Colonic mucosa (tissue), 4 donors: Measurements from ENCODE around the gene C13orf42. TPM values are rescaled to one million over a fixed set of nuclear protein-coding genes. Genes with fewer than 3 reads are reported as not detected.

ENCODE experiments used
- DNase-seq: peaks from one replicate; pipeline ENCODE4 v3.0.0-alpha.2; 2020
- H3K27ac ChIP-seq: fragments of 200-600 bp; one replicate; pipeline ENCODE4 v1.8.0; 2021
- H3K27me3 ChIP-seq: fragments of 200-600 bp; one replicate; pipeline ENCODE4 v1.8.0; 2021
- H3K36me3 ChIP-seq: fragments of 200-600 bp; one replicate; pipeline ENCODE4 v1.8.0; 2021
- H3K4me1 ChIP-seq: fragments of 200-600 bp; one replicate; pipeline ENCODE4 v1.8.0; 2021; ENCODE audit warnings: mild to moderate bottlenecking
- H3K4me3 ChIP-seq: fragments of 200-600 bp; one replicate; pipeline ENCODE4 v1.8.0; 2021
- H3K9ac ChIP-seq, 2 donors: one replicate each; pipeline ENCODE4 v1.7.0; 2013; ENCODE audit warnings: control low read depth in 2 of 2, low read depth in 2 of 2, low read length in 2 of 2
- H3K9me3 ChIP-seq: fragments of 200-600 bp; one replicate; pipeline ENCODE4 v1.8.0; 2021
- intact Hi-C: fragments of 100-400 bp; cut with DNase I; formaldehyde crosslinking; loops from one replicate; pipeline ENCODE4 v1.14.1; 2022
- total RNA-seq, 2 donors: library from RNA; stranded (reverse); fragmentation: NEBNext Ultra II Directional in 1 of 2; extraction: Animal tissue kit (Norgen Biotek cat#: 25700) in 1 of 2; gene quantifications; one replicate each; pipeline ENCODE4 v1.2.1, GENCODE V29; 2021
- TF ChIP-seq, protein P1 (sequence below): fragments of 200-600 bp; IDR thresholded peaks from one replicate; pipeline ENCODE4 v1.8.0; 2022; ENCODE audit warnings: antibody characterized with exemption, mild to moderate bottlenecking
- donor health status: healthy.
- donor health status: DM: no; HTN: no; CAD: no.
- donor health status: DM: no; HTN: no; CAD: no.

Gene C13orf42
- total RNA-seq, 2 donors from 2014 or later, result not detected

DNA sequence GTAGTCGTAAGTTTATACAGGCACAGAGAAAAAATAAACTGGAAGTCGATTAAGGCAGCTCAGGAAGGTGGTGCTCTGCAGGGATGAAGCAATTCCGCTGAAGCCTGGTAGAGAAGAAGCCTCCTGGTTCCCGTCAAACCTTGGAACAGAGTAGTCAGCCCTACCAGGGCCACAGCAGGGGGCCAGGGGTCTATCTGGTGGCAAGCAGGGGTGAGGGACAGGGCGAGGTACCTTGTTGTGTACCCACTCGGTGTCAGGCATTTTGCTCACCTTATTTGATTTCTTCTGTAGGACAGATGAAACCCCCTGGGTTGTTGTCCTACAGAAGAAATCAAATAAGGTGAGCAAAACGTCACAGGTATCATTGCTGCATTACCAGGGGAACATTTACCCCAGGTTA is 70.6 kb downstream of the C13orf42 start:
- no peaks in the 10 kb centered on the region for H3K4me1 ChIP-seq
- no peak for DNase-seq
- H3K27me3 ChIP-seq, result no peaks in the 10 kb centered on the region
- H3K27ac ChIP-seq, result no peak overlapping the region
- no peaks in the 10 kb centered on the region for H3K9me3 ChIP-seq
- H3K36me3 ChIP-seq, result no peaks in the 10 kb centered on the region
- no peak overlapping the region for H3K4me3 ChIP-seq
- no peak overlapping the region for H3K9ac ChIP-seq
- intact Hi-C loops, result no loop called here
- TF ChIP-seq, protein P1, sequence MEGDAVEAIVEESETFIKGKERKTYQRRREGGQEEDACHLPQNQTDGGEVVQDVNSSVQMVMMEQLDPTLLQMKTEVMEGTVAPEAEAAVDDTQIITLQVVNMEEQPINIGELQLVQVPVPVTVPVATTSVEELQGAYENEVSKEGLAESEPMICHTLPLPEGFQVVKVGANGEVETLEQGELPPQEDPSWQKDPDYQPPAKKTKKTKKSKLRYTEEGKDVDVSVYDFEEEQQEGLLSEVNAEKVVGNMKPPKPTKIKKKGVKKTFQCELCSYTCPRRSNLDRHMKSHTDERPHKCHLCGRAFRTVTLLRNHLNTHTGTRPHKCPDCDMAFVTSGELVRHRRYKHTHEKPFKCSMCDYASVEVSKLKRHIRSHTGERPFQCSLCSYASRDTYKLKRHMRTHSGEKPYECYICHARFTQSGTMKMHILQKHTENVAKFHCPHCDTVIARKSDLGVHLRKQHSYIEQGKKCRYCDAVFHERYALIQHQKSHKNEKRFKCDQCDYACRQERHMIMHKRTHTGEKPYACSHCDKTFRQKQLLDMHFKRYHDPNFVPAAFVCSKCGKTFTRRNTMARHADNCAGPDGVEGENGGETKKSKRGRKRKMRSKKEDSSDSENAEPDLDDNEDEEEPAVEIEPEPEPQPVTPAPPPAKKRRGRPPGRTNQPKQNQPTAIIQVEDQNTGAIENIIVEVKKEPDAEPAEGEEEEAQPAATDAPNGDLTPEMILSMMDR, result no peak

DNA sequence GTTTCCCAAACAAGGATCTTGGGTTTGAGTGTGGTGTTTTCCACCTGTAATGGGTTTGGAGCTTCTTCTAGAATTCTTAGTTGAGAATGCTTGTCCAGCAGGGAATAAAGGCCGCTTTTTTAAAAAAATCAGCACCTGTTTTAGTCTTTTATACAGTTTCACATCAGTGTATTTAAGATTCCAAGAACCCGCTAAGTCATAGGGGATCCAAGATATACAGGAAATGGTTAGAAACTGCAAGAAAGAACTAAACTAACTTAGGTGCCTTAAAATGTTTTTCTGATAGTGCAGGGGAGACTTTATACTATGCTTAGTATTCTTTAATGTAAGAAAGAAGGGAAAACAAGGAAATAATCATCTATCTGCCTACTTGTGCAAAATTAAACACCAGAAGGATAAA is 74.7 kb downstream of the C13orf42 start:
- Histone ChIP-seq H3K4me1 (no peaks in the 10 kb centered on the region), H3K27ac (no peak overlapping the region), H3K9ac (no peak overlapping the region), H3K36me3 (no peaks in the 10 kb centered on the region), H3K27me3 (no peaks in the 10 kb centered on the region), H3K4me3 (no peak overlapping the region), H3K9me3 (no peaks in the 10 kb centered on the region)
- TF ChIP-seq, protein P1, result no peak
- intact Hi-C loops, result no loop called here
- no peak for DNase-seq

DNA sequence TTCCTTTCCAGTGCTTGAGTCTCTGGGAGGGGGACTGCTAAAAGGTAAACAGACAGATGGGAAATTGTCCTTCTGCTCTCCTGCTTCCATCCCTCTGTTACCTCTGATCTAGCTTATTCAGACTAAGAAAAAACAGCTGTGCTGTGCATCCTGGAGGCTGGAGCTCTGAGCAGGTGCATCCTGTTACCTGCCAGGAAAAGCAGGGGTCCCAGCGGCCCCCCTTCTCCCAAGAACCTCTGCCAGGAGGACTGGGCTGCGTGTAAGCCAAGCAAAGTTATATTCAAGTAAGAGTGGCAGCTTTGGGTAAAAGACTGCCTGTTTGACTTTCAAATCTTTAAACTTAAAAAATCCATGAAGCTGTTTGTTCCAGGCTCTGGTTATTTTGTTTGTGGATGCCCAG is 75.1 kb downstream of the C13orf42 start:
- no peak for DNase-seq
- H3K27ac ChIP-seq, result no peak overlapping the region
- TF ChIP-seq, protein P1, result no peak
- no peaks in the 10 kb centered on the region for H3K4me1 ChIP-seq
- intact Hi-C loops, result no loop called here
- H3K9me3 ChIP-seq, result no peaks in the 10 kb centered on the region
- no peak overlapping the region for H3K9ac ChIP-seq
- H3K36me3 ChIP-seq, result no peaks in the 10 kb centered on the region
- no peaks in the 10 kb centered on the region for H3K27me3 ChIP-seq
- no peak overlapping the region for H3K4me3 ChIP-seq

DNA sequence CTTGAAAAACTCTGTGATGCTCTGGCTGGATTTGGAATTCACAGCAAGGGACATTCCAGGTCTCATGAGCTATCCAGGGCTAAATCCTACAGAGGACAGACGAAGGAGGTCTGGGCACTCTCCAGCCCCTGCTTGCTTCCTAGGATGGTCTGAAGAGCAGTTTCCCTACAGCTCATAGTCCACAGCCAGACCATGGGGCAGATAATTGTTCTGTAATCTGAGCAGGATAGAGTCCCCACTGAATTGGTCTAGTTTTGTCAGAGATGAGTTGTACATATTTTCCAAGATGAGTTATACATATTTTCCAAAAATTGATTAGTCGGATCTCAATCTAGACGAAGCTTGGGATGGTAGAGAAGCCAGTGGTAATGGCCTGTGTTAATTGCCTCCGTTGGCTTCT is 75.6 kb downstream of the C13orf42 start:
- TF ChIP-seq, protein P1, result no peak

DNA sequence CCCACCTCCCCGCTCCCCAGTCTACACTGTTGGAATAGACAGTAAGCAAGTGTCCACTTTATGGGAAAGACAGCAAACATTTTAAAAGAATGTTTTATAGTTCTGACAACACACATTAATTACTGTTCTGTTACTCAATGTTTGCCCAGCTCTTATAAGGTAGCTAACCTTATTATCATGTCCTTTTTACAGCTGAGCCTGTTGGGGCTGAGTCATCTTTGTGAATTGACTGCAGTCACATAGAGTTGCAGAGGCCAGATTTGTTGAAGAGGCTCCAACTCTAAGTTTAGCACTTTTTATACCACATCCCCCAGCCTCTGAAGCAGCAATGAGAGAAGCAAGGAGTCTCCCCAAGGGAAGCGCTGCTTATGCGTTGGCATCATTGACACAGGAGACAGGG is 76.2 kb downstream of the C13orf42 start:
- no peaks in the 10 kb centered on the region for H3K9me3 ChIP-seq
- TF ChIP-seq, protein P1, result no peak
- intact Hi-C loops, result no loop called here

More for the DNA sequence above, 75.6 kb downstream of the C13orf42 start:
- peak; percentile 3 for DNase-seq
- H3K36me3 ChIP-seq, result no peaks in the 10 kb centered on the region
- H3K9ac ChIP-seq, result no peak overlapping the region
- no peak overlapping the region for H3K4me3 ChIP-seq
- no peaks in the 10 kb centered on the region for H3K27me3 ChIP-seq
- H3K27ac ChIP-seq, result no peak overlapping the region
- H3K4me1 ChIP-seq, result no peaks in the 10 kb centered on the region
- no peaks in the 10 kb centered on the region for H3K9me3 ChIP-seq
- intact Hi-C loops, result no loop called here

More for the DNA sequence above, 76.2 kb downstream of the C13orf42 start:
- Histone ChIP-seq H3K4me3 (no peak overlapping the region), H3K9ac (no peak overlapping the region), H3K27ac (no peak overlapping the region), H3K36me3 (no peaks in the 10 kb centered on the region), H3K27me3 (no peaks in the 10 kb centered on the region), H3K4me1 (no peaks in the 10 kb centered on the region)
- peak; percentile 3 for DNase-seq
